A673 (cell line): ENCODE measurements around the gene ZNF771.

Experiments
- EZH2 ChIP-seq: fragments of 200-600 bp; sonication (generic); IDR thresholded peaks from 2 replicates; pipeline ENCODE4 v1.6.1; 2017; ENCODE audit warnings: borderline replicate concordance, low read depth, mild to moderate bottlenecking, mixed read lengths, antibody characterized with exemption, low read length; ENCODE audit not compliant: poor library complexity, severe bottlenecking
- TF ChIP-seq, protein P1 (sequence below): fragments of 300-800, 200-600 bp; sonication (generic); conservative IDR thresholded peaks from 2 replicates; pipeline ENCODE4 v1.5.1; 2017; ENCODE audit warnings: low read depth, mild to moderate bottlenecking, antibody characterized with exemption, low read length, moderate library complexity, mixed read lengths

DNA sequence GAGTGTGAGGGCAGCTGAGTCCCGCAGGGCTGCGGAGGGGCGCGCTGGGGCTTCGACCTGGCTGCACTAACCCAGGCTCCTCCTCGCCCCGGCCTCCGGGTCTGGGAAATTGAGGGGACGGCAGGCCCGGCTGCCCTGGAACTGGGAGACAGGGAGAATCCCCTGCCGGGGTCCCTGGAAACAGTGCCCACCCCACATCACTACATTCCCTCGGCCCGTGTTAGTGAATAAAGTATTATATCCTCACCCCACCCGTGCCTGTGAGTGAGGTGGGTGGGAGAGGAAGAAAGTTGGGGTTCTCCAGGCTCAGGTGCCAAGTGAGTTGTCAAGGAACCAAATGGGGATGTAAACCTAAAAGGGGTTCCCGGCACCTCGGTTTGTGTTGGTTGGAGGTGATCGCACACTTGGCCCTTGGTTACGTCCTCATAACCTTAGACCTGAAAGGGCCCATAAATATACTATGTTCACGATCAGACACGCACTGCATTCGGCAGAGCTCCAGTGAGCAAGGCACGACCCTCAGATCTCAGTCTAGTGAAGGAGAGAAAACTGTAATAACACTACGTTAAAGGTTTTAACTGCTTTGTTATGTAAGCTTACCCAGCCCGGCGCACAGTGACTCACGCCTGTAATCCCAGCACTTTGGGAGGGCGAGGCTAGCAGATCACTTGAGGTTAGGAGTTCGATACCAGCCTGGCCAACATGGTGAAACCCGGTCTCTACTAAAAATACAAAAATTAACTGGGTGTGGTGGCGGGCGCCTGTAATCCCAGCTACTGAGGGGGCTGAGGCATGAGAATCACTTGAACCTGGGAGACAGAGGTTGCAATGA, 11.2 kb downstream of the ZNF771 start:
- TF ChIP-seq, protein P1, sequence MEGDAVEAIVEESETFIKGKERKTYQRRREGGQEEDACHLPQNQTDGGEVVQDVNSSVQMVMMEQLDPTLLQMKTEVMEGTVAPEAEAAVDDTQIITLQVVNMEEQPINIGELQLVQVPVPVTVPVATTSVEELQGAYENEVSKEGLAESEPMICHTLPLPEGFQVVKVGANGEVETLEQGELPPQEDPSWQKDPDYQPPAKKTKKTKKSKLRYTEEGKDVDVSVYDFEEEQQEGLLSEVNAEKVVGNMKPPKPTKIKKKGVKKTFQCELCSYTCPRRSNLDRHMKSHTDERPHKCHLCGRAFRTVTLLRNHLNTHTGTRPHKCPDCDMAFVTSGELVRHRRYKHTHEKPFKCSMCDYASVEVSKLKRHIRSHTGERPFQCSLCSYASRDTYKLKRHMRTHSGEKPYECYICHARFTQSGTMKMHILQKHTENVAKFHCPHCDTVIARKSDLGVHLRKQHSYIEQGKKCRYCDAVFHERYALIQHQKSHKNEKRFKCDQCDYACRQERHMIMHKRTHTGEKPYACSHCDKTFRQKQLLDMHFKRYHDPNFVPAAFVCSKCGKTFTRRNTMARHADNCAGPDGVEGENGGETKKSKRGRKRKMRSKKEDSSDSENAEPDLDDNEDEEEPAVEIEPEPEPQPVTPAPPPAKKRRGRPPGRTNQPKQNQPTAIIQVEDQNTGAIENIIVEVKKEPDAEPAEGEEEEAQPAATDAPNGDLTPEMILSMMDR = no peak; the same call in 1 of the 2 replicates
- no peak for TF ChIP-seq EZH2
